ENCODE measurements around the gene TMEM89. TPM values are rescaled to one million over a fixed set of nuclear protein-coding genes. Genes with fewer than 3 reads are reported as not detected.

TMEM89 gene
- total RNA-seq, 1 donor from 2014 or later = not detected

DNA sequence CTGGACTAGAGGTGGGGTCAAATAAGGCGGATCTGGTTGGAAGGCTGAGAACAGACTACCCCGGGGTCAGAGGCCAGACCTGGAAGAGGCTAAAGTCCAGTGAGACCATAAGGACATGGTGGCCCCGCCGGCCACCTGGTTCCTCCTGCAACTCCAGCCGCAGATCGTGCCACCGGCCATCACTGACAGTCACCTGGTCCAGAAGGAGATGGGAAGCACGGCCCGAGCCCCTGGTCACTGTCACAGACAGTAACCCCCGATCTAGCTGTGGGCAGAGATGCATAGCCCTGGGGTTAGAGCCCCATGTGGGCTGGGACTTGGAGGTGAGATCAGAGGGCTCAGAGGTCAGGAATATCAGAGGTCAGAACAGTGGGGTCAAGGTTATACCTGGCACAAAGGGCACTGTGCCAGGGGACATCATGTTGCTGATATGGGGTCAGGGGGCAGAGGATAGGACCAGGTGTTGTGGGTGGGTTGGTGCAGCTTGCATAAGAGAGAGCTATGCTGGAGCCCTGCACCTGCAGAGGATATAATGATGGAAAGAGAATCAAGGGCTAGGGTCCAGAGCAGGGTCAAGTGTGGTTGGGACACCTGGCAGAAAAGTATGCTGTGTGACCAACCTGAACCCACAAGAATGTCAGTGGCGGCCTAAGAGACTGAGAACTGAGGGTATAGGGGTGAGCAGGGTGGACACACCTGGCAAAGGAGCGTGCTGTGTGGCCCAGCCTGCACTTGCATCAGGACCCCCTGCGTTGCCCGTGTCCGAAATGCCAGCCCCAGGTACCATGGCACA, 31.6 kb upstream of the TMEM89 start:
- H3K4me2 ChIP-seq = no peak overlapping the region
- DNase-seq (ENCODE audit: low spot score) = no peak
- H3K27ac ChIP-seq = no peak overlapping the region
- TF ChIP-seq EZH2 (IDR thresholded peaks at IDR 0.05) (no peak), EZH2phosphoT487 (IDR thresholded peaks at IDR 0.05) (no peak)
- TF ChIP-seq, protein P1, sequence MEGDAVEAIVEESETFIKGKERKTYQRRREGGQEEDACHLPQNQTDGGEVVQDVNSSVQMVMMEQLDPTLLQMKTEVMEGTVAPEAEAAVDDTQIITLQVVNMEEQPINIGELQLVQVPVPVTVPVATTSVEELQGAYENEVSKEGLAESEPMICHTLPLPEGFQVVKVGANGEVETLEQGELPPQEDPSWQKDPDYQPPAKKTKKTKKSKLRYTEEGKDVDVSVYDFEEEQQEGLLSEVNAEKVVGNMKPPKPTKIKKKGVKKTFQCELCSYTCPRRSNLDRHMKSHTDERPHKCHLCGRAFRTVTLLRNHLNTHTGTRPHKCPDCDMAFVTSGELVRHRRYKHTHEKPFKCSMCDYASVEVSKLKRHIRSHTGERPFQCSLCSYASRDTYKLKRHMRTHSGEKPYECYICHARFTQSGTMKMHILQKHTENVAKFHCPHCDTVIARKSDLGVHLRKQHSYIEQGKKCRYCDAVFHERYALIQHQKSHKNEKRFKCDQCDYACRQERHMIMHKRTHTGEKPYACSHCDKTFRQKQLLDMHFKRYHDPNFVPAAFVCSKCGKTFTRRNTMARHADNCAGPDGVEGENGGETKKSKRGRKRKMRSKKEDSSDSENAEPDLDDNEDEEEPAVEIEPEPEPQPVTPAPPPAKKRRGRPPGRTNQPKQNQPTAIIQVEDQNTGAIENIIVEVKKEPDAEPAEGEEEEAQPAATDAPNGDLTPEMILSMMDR (IDR thresholded peaks at IDR 0.05) = no peak
- H3K9me3 ChIP-seq (ENCODE audit: low read depth) = no peaks in the 10 kb centered on the region
- H3K4me3 Mint-ChIP-seq = no peak overlapping the region
- H3K4me3 ChIP-seq = no peak overlapping the region
- peaks cover 24% of the 10 kb centered on the region for H3F3A ChIP-seq (ENCODE audit: low read depth)
- no peak overlapping the region for H3K27ac Mint-ChIP-seq
- no peaks in the 10 kb centered on the region for H3K36me3 ChIP-seq
- H3K27me3 Mint-ChIP-seq (ENCODE audit: insufficient read depth, low read depth) = peaks cover 12% of the 10 kb centered on the region
- no peak overlapping the region for H3K9ac ChIP-seq
- peaks cover 10% of the 10 kb centered on the region for H3K4me1 ChIP-seq
- H4K20me1 ChIP-seq (ENCODE audit: low read depth) = peaks cover 25% of the 10 kb centered on the region
- no peaks in the 10 kb centered on the region for H3K9me3 Mint-ChIP-seq
- no peak overlapping the region for H2AFZ ChIP-seq (replicated peaks)
- no peaks in the 10 kb centered on the region for H3K79me2 ChIP-seq (ENCODE audit: low read depth)
- H3K36me3 Mint-ChIP-seq = peaks cover 28% of the 10 kb centered on the region
- peaks cover 14% of the 10 kb centered on the region for H3K4me1 Mint-ChIP-seq
- H3K27me3 ChIP-seq = peaks cover 8% of the 10 kb centered on the region

DNA sequence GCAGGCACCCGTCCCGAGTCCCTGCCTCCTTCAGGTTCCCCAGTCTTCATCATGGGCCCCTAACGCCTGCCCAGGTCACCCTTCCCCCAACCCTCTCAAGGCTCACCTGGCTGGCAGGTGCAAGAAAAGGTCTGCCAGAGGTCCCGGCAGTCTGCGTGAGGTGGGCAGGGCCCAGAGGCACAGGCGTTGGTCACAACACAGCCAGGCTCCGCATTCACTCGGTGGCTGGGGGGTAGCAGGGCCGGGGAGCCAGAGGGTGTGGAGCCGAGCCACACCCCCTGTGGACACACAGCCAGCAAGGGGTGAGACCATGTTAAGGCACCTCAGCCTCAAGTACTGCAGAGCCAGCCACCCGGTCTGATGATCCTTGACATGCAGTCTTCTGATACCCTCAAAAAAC, 30.2 kb upstream of the TMEM89 start:
- H3K27ac ChIP-seq = no peak overlapping the region
- Mint-ChIP-seq H3K4me1 (peaks cover 14% of the 10 kb centered on the region), H3K36me3 (peaks cover 22% of the 10 kb centered on the region), H3K27ac (no peak overlapping the region), H3K9me3 (no peaks in the 10 kb centered on the region), H3K4me3 (no peak overlapping the region), H3K27me3 (ENCODE audit: insufficient read depth, low read depth) (peaks cover 7% of the 10 kb centered on the region)
- peaks cover 18% of the 10 kb centered on the region for H4K20me1 ChIP-seq (ENCODE audit: low read depth)
- H2AFZ ChIP-seq (replicated peaks) = no peak overlapping the region
- TF ChIP-seq EZH2phosphoT487 (IDR thresholded peaks at IDR 0.05) = no peak
- DNase-seq (ENCODE audit: low spot score) = no peak
- peaks cover 18% of the 10 kb centered on the region for H3F3A ChIP-seq (ENCODE audit: low read depth)
- H3K4me2 ChIP-seq = no peak overlapping the region
- no peaks in the 10 kb centered on the region for H3K36me3 ChIP-seq
- H3K79me2 ChIP-seq (ENCODE audit: low read depth) = no peaks in the 10 kb centered on the region
- no peak overlapping the region for H3K4me3 ChIP-seq
- peaks cover 9% of the 10 kb centered on the region for H3K4me1 ChIP-seq
- no peaks in the 10 kb centered on the region for H3K9me3 ChIP-seq (ENCODE audit: low read depth)
- no peak overlapping the region for H3K9ac ChIP-seq
- peaks cover 8% of the 10 kb centered on the region for H3K27me3 ChIP-seq

DNA sequence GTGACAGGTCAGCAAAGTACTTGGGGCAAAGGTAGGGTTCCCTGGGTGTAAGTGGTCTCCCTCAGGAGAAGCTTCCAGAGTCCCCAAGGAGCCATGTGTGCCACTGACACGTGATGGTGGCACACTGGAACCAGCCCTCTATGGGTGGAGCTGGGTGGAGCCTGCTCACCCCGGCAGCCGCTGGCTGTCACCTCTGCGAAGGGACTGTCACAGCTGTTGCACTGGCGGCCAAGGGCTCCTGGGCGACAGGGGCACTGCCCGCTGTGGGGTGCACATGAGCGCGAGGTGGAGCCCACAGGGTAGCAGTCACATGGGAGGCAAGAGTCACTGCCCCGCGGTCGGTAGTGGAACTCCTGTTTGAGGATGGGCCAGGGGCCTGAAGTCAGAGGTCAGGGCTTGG, 29.2 kb upstream of the TMEM89 start:
- no peak overlapping the region for H3K27ac Mint-ChIP-seq
- peaks cover 7% of the 10 kb centered on the region for H3K27me3 Mint-ChIP-seq (ENCODE audit: insufficient read depth, low read depth)
- Histone ChIP-seq H3K4me3 (no peak overlapping the region), H3K79me2 (ENCODE audit: low read depth) (no peaks in the 10 kb centered on the region), H3K27ac (no peak overlapping the region), H3K4me2 (no peak overlapping the region), H3F3A (ENCODE audit: low read depth) (peaks cover 7% of the 10 kb centered on the region), H4K20me1 (ENCODE audit: low read depth) (peaks cover 16% of the 10 kb centered on the region), H2AFZ (replicated peaks) (no peak overlapping the region), H3K36me3 (no peaks in the 10 kb centered on the region), H3K9ac (no peak overlapping the region), H3K4me1 (peaks cover 5% of the 10 kb centered on the region), H3K9me3 (ENCODE audit: low read depth) (no peaks in the 10 kb centered on the region), H3K27me3 (peaks cover 8% of the 10 kb centered on the region)
- DNase-seq (ENCODE audit: low spot score) = no peak
- peaks cover 14% of the 10 kb centered on the region for H3K4me1 Mint-ChIP-seq
- H3K4me3 Mint-ChIP-seq = peak overlapping the region; percentile 66
- H3K36me3 Mint-ChIP-seq = peaks cover 22% of the 10 kb centered on the region
- no peaks in the 10 kb centered on the region for H3K9me3 Mint-ChIP-seq
- TF ChIP-seq EZH2phosphoT487 (IDR thresholded peaks at IDR 0.05) (no peak), EZH2 (IDR thresholded peaks at IDR 0.05) (no peak)
- TF ChIP-seq, protein P1 (IDR thresholded peaks at IDR 0.05) = no peak

DNA sequence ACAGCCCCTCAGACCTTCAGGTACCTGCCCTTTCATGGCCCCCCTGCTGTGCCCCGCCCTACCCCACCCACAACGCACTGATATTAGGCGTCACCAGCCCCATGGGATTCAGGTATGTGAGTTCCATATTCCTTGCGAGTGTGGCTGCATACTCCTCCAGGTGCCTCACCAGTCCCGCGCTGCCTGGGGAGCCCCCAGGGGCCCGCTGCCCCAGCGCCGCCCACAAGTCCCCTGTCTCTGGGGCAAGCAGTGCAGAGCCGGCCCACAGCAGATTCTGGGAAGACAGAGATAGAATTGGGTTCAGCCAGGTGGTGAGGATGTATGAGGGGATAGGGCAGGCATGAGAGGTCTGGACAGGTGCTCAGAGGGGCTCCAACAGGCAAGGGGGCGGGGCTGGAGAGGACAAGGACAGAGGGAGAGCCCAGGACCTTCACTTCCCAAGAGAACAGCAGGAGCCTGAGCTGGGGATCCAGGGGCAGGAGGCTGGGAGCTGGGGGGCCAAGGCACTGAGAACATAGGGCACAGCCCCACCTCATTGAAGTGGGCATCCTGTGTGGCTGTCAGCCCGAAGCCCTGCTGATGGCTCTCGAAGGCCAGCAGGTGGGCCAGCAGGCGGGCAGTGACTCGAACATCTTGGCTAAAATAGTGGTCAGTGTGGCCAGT, 26.8 kb upstream of the TMEM89 start:
- Histone ChIP-seq H2AFZ (replicated peaks) (no peak overlapping the region), H4K20me1 (ENCODE audit: low read depth) (no peaks in the 10 kb centered on the region), H3K4me1 (no peaks in the 10 kb centered on the region), H3K79me2 (ENCODE audit: low read depth) (no peaks in the 10 kb centered on the region), H3K9me3 (ENCODE audit: low read depth) (no peaks in the 10 kb centered on the region), H3F3A (ENCODE audit: low read depth) (no peaks in the 10 kb centered on the region), H3K27me3 (no peaks in the 10 kb centered on the region), H3K9ac (no peak overlapping the region), H3K36me3 (no peaks in the 10 kb centered on the region), H3K4me2 (no peak overlapping the region), H3K4me3 (no peak overlapping the region), H3K27ac (no peak overlapping the region)
- Mint-ChIP-seq H3K4me1 (peaks cover 6% of the 10 kb centered on the region), H3K36me3 (peaks cover 11% of the 10 kb centered on the region), H3K27me3 (ENCODE audit: insufficient read depth, low read depth) (peaks cover 3% of the 10 kb centered on the region), H3K9me3 (no peaks in the 10 kb centered on the region), H3K4me3 (no peak overlapping the region), H3K27ac (no peak overlapping the region)
- no peak for DNase-seq (ENCODE audit: low spot score)
- TF ChIP-seq, protein P1 (IDR thresholded peaks at IDR 0.05) = no peak
- TF ChIP-seq EZH2 (IDR thresholded peaks at IDR 0.05) = no peak
- no peak for TF ChIP-seq EZH2phosphoT487 (IDR thresholded peaks at IDR 0.05)
